HCT116 (cell line): ENCODE measurements around the gene KRT1.

ENCODE experiments used
- CBX3 ChIP-seq: IDR thresholded peaks from 2 replicates; pipeline ENCODE4 v1.6.1; 2012; ENCODE audit warnings: low read depth
- CTCF ChIP-seq, 3 experiments: fragments of 200-600 bp in 1 of 3; sonication (generic) in 1 of 3; IDR thresholded peaks in 2 of 3; conservative IDR thresholded peaks in 1 of 3; 2 replicates each; pipeline ENCODE4 v1.5.1; 2012 to 2017; ENCODE audit warnings: low read depth in 2 of 3, low read length in 2 of 3, antibody characterized with exemption in 1 of 3, borderline replicate concordance in 1 of 3, control low read depth in 1 of 3, mild to moderate bottlenecking in 1 of 3, mixed read lengths in 1 of 3, mixed run types in 1 of 3, moderate library complexity in 1 of 3; ENCODE audit not compliant: insufficient read depth in 1 of 3
- EZH2 ChIP-seq: fragments of 200-600 bp; sonication (generic); IDR thresholded peaks from 2 replicates; pipeline ENCODE4 v1.6.1; 2017; ENCODE audit warnings: antibody characterized with exemption, mixed run types
- POLR2A ChIP-seq: IDR thresholded peaks from 2 replicates; pipeline ENCODE4 v1.7.0; 2011; ENCODE audit warnings: borderline replicate concordance; ENCODE audit not compliant: insufficient read depth, insufficient read length; ENCODE audit errors: extremely low read depth
- POLR2AphosphoS5 ChIP-seq: IDR thresholded peaks from 2 replicates; pipeline ENCODE4 v1.6.1; 2011; ENCODE audit warnings: mild to moderate bottlenecking, low read depth, low read length, moderate library complexity
- SIN3A ChIP-seq: IDR thresholded peaks from 2 replicates; pipeline ENCODE4 v1.6.1; 2012; ENCODE audit warnings: low read depth
- TCF7L2 ChIP-seq: IDR thresholded peaks from 2 replicates; pipeline ENCODE4 v1.7.0; 2011; ENCODE audit warnings: borderline replicate concordance, inconsistent platforms; ENCODE audit not compliant: insufficient read depth, insufficient read length; ENCODE audit errors: extremely low read depth
- YY1 ChIP-seq: IDR thresholded peaks from 2 replicates; pipeline ENCODE4 v1.6.1; 2011; ENCODE audit warnings: low read length, low read depth, moderate library complexity, mild to moderate bottlenecking; ENCODE audit not compliant: insufficient replicate concordance; ENCODE audit errors: extremely low read depth

DNA sequence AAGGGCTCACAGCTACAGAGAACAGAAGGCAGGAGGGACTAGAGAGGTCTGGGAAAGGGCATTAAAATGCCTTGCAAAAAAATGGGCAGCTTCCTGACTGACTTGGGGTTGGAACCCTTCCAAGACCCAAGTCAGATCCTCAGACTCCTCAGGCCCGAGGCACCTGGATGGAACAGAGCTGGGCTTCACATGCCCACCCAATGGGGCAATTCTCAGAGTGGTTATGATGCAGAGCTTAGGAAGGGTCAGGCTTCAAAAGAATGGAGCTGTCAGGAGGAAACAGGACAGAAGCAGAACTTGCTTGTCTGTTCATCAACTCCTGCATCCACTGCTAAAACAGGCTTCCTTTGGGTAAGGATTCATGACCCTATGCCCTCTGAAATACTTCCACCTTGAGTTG is 9.7 kb upstream of the KRT1 start:
- no peak for TF ChIP-seq TCF7L2
- TF ChIP-seq EZH2 = no peak
- no peak for TF ChIP-seq CTCF (IDR thresholded peaks at IDR 0.05 in 2 of 3, conservative IDR thresholded peaks at IDR 0.05 in 1 of 3; ENCODE audit: borderline replicate concordance in 1 of 3, insufficient read depth in 1 of 3, low read depth in 2 of 3, low read length in 2 of 3)
- no peak for TF ChIP-seq POLR2A
- no peak for TF ChIP-seq YY1
- TF ChIP-seq CBX3 = no peak
- no peak for TF ChIP-seq SIN3A
- no peak for TF ChIP-seq POLR2AphosphoS5
